Activated CD4-positive, alpha-beta T cell treated with anti-CD3 and anti-CD28 coated beads, Interleukin-2, Interleukin-6, amounts not matched to agents 100 ng/mL and 50 ng/mL, durations not matched to agents 16 hours and 8 hours (primary cell): ENCODE data around the gene KIF19.
"Not testable (repeated sequence)": the region's sequence is repeated elsewhere in the genome, so short reads cannot be mapped to it uniquely, and the experiment has no call there.

ENCODE experiments used
- DNase-seq: peaks from one replicate; pipeline ENCODE4 v3.0.0-alpha.2; 2020

The KIF19 gene

GRCh38 chr17:74392848-74393247 is 66.8 kb downstream of the KIF19 start:
- DNase-seq: no peak

DNA sequence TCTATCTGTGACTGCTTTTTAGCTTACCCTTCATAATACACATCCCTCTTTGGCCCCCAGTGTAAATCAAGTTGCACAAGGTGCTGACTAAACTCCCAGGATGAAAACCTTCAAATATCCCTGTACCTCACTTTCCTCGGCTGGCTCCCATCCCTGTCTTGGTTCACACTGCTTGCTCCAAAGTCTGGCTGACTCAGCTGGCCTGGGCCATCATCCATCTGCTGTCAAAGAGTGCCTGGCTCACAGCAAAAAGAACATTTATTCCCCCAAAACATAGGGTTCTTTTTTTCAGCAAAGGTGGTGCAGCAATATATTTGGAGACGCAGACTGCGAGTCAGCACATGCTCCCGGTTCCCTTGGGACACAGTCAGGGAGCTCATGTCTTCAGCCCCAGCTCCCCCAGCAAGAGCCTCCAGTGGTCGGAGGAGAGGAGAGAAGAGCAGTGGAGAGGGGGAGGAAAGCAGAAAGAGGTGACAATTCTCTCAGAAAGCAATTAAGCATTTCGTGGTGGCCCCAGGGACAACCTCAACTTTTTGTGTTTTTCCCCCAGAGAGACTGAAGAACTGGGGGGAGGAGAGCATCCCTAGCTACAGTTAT is 67.4 kb downstream of the KIF19 start:
- DNase-seq: no peak

DNA sequence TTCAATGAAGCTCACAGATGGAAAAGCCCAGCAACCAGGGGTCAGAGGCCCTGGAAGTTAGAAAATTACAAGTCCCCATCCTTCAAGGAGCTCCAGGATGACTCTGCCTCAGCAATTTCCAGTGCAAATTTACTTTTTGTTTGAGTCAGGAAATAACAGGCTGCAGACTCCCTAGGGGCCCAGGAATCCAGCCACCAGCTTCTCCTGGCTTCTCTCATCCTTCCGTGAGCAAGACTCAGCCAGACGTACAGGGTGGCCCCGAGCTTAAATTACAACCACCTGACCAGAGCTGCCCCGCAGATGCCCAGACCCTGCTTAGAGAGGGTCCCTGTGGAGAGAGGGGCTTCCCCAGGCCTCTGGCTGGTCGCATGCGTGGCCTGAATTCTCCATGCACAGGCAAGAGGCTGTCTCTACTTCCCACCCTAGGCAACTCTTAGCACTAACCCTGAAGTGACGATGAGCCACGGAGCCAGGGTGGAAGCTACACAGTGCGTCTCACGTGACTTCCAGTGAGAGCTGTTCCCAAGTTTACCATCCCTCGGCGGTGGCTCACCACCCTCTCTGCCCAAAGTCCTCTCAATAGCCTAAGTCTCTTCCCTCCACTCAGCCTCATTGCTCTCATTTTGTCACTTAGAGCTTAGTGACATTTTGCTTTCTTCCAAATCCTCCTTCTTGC is 68.4 kb downstream of the KIF19 start:
- no peak for DNase-seq

DNA sequence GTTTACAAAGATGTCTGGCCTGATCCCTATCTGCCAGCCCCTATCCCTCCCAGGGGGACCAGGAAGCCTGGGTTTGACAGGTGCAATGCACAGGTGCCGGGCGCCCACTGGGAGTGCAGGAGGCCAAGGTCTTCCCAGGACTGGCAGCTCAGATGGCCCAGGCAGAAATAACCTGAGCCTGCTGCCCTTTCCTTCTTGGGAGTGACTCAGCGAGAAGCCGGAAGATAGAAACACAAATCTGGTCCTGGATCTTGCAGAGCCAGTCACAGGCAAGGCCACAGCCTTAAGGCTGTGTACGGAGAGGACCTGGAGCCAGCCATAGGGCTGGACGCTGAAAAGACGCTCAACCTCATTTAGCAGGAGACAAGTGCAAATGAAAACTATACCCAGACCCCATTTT is 69.0 kb downstream of the KIF19 start:
- DNase-seq: no peak

- no peak for DNase-seq
Measured at GRCh38 chr17:74396567-74396966, 70.5 kb downstream of the KIF19 start.

GRCh38 chr17:74402048-74402447 is 76.0 kb downstream of the KIF19 start:
- no peak for DNase-seq

- DNase-seq: no peak
Measured at GRCh38 chr17:74403512-74404137, 77.6 kb downstream of the KIF19 start.

DNA sequence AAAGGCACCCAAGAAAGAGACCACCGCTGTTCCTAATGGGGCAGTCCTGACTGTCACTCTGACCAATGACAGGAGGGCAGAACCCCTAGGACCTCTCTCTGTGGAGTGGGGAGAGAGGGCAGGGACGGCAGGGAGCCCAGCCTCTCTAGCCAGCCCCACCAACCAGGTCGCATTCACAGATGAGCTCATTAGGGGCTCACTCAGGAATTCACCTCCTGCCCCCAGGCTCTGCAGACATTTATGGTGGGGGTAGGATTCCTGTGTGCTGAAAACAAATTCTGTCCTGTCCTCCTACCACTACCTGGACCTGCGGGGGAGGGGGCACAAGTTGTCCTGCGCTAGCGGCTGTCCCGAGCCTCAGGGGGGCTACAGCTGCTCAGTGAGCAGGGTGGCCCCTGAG is 78.2 kb downstream of the KIF19 start:
- DNase-seq: no peak

DNA sequence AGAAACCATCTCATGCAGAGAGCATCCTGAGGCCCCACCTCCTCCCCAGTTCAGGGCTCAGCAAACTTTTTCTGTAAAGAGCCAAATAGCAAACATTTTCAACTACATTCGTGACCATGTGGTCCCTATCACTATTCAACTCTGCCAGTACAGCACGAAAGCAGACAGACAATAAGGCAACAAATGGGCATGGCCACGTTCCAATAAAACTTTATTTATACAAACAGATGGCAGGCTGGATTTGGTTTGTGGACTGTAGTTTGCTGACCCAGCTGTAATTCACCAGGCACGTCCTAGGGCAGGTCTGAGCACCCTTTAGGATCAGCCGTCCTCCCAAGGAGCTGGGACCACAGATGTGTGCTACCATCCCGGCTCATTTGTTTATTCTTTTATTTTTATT is 78.8 kb downstream of the KIF19 start:
- no peak for DNase-seq

DNA sequence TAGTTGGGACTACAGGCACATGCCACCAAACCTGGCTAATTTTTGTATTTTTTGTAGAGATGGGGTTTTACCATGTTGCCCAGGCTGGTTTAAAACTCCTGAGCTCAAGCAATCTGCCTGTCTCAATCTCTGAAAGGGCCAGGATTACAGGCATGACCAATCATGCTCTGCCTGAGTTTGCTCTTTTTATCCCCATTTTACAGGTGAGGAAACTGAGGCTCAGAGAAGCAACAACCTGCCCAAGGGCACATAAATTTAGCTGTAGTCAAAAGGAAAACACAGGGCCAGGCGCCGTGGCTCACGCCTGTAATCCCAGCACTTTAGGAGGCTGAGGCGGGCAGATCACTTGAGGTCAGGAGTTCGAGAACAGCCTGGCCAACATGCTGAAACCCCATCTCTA is 79.3 kb downstream of the KIF19 start:
- DNase-seq: not testable (repeated sequence)
